Activated T-cell treated with anti-CD3 and anti-CD28 coated beads for 4 hours (primary cell): Measurements from ENCODE around the gene MICALL2.

Experiments
- DNase-seq: peaks from one replicate; pipeline ENCODE4 v3.0.0-alpha.2; 2020

MICALL2 gene

DNA sequence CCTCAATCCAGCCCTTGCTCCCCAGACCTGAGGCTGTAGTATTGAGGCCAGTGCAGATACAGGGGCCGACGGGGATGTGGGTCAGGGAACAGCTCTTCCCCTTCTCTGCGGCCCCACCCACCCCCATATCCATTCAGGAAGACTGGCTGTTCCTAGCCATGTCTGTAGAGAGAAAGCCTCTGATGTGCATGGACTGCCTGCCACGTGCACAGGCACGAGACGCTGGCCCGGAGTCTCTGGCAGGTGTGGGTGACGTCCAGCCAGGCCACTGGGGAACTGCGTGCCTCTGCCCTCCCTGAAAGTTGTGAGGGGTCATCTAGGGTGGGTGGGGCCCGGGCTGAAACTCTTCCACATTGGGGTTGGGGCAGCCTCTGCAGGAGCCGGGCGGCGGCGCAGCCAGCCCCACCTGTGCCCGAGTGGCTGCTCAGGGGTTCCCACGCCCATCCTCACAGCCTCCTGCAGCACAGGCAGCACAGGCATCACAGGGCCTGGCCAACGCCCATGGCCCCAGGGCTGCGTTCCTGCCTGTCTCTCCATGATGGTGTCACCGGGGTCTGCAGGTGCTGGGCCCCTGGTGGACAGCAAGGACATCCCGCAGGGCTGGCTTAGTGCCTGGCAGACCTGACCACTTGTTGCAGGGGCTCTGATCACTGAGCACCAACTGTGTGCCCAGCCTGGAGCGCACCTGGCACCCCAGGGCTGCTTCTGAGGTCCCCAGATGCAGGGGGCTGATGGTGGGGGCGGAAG is 27.5 kb downstream of the MICALL2 start:
- DNase-seq = no peak

DNA sequence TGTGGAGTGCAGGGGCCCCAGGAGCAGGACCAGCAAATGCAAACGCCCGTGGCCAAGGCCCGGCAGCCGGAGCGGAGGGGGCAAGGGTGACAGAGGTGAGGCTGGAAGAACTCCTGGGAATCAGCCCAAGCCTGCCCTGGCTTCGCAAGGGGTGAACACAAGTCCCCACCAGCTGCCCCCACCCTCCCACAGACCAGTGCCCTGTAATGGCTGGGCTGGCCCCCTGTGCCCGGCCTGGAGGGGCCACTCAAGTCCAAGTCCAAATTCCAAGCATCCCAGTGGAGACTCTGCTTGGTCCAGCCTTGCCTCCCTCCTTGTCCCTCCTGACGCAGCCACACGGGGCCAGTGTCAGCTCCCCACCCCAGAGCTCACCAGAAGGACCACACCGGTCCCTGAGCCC is 28.0 kb downstream of the MICALL2 start:
- no peak for DNase-seq

DNA sequence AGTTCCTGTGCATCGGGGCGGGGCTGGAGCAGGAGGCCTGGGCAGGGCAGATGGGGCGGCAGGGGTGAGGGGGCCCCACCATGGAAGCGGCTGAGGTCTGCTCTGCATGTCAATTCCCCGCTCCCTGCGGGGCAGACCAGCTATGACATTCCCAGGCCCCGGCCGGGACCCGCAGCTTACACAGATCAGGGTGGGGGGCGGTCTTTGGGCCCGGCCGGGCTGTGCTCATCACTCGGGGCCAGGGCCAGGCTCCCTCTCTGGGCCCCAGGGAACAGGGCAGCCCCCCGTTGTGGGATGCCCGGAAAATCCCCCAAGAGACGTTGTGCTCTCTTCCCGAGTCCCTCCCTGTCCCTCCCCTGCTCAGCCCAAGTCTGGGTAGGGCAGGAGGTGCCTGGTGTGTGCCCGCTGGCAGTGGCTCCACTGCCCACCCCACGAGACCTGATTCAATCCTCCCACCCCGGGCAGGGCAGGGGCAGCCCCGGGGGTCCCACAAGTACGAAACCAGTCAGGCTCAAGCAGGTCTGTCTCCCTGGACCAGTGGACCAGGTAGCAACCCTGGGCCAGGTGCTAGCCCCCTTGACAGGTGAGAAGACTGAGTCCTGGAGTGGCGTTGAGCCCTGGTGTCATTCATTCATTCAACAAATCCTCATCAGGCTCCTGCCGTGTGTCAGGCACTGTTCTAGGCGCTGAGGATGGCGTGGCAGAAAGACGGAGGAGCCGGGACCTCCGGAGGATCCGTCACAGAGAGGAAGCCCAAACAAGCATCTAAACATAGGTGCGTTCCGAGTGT is 29.0 kb downstream of the MICALL2 start:
- DNase-seq = no peak

DNA sequence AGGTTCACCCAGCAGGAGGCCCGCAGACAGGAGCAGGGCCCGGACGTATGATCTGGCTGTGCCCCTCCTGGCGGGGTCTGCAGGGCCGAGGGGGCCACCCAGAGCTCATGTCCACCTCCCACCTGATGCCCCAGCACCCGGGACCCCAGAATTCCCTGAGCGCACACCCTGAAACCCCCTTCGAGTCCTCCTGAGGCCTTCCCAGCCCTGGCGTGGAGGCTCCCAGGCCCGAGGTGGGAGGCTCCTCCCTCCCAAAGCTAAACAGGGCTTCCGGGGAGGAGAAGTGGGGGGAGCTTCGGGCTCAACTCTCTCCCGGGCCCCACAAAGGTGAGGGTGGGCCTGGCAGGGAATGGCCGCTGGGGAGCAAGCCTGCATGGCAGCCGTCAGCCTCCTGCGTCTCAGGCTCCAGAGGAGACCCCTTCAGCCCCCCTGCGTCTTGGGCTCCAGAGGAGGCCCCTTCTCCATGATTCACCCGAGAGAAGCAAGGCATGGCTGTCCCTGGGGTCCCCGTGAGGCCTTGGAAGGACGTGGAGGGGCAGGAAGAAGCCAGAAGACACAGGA is 30.2 kb downstream of the MICALL2 start:
- DNase-seq = no peak

DNA sequence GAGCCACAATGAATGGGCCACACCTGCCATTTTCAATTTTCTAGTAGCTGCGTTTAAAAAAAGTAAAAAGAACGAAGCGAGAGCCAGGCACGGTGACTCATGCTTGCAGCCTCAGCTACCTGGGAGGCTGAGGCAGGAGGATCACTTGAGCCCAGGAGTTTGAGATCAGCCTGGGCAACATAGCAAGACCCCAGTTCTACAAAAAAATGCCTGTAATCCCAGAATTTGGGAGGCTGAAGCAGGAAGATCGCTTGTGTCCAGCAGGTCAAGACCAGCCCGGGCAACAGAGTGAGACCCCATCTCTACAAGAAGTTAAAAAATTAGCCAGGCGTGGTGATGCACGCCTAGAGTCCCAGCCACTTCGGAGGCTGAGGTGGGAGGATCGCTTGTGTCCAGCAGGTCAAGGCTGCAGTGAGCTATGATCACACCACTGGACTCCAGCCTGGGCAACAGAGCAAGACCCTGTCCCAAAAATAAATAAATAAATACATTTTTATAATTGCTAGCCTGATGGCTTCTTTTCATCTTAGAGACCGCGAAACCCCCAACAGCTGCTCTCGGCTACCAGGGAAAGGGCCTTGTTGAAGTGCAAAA is 32.1 kb downstream of the MICALL2 start:
- no peak for DNase-seq

DNA sequence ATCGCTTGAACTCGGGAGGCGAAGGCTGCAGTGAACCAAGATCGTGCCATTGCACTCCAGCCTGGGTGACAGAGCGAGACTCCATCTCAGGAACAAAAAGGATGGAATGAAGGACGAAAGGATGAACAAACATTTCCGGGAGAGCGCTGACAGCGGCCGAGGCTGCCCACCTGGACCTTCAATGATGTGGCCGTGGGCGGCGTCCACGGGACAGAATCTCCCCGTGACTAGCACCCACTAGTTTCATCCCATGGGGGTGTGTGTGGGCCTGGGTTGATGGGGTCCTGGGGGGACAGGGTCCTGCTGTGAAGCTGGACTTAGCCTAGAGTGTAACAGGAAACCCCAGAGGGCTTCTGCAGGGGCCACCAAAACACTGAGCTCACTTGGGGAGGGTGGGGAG is 32.8 kb downstream of the MICALL2 start:
- DNase-seq = no peak

DNA sequence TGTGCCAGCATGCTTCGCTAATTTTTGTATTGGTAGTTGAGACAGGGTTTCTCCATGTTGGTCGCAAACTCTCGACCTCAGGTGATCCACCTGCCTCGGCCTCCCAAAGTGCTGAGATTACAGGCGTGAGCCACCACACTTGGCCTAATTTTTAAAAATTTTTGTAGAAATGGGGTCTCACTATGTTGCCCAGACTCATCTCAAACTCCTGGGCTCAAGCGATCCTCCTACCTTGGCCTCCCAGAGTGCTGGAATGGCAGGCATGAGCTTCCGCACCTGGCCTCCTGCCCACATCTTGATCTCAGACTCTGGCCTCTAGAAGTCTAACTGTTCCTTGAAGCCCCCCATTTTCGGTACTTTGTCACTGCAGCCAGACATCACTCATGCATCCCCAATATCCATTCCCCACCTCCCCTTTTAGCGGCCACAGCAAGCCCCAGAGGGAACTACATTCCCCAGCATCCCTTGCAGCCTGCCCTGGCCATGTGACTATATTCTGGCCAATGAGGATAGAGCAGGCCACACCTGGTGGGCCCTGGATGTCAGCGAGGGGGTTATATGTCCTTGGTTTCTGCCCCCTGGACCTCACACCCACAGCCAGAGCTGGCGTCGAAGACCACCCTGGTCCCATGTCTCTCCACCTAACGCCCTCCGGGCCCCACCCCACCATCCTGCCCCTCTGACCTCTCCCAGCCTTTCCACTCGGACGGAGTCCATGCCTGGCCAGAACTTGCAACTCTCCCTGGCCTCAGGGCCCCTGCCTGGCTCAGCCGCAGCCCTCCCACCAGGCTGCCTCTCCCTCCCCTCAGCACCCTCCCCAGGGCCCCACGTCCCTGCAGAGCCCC is 33.8 kb downstream of the MICALL2 start:
- DNase-seq = no peak

DNA sequence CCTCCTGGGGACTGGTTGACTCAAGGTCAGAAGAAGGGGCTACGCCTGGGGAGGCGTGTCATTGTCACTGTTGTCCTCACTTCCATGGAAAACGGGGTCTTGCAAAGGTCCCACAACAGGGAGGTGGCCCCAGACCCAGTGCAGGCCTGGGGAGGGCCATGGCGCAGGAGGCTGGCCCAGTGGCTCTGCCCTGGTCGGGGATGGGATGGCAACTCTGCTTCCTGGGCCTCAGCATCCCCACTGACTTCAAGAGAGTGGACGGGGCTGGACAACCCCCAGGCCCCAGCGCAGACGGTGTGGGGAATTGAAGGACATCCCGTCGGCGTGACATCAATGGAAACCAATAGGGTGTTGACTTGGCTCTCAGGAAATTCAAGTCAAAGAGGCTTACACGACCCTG is 35.2 kb downstream of the MICALL2 start:
- DNase-seq = no peak

DNA sequence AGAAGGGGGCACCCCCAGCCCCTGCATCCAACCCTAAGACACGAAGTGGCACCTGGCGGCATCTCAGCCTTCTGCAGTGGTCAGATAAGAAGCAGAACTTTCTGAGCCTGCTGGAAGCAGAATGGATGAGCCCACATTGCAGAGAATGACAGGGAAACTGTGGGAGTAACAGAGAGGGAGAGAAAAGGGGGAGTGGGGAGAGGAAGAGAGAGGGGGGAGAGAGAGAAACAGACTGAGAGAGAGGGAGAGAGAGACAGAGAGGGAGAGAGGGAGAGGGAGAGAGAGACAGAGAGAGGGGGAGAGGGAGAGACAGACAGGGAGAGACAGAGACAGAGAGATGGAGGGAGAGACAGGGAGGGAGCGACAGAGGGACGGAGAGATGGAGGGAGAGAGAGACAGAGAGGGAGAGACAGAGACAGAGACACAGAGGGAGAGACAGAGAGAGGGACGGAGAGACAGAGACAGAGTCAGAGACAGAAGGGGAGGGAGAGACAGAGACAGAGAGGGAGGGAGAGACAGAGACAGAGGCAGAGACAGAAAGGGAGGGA is 35.9 kb downstream of the MICALL2 start:
- no peak for DNase-seq

DNA sequence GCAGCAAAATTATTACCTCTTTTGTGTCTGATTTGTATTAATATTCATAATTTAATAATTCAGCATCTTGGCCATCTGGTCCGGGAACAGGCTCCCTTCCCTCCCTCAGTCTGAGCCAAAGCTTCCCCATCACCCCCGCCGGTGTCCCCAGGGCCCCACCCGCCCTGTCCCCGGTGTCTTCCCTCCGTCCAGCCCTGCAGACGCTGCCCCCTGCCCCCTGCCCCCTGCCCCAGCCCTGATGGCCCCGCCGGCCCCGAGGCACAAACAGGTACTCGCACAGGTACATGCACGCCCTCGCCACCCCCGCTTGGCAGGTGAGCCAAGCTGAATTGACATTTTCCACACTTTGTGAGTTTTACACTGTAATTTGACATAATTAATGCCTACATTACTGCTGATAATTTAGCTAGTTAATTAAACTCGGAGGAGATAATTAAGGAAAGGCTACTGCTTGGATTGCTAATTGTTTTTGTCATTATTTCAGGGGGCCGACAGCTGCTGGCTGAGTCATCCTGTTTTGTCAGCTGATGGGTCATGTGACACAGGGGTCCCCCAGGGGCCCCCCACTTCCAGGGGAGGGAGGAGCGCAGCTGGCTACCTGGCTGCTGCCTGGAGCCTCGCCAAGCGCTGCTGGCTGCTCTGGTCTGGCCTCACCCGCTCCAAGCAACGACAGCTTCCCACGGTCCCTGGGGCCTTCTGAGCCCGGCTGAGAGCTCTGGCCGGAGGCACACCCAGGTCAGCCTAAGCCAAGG is 36.6 kb downstream of the MICALL2 start:
- no peak for DNase-seq

DNA sequence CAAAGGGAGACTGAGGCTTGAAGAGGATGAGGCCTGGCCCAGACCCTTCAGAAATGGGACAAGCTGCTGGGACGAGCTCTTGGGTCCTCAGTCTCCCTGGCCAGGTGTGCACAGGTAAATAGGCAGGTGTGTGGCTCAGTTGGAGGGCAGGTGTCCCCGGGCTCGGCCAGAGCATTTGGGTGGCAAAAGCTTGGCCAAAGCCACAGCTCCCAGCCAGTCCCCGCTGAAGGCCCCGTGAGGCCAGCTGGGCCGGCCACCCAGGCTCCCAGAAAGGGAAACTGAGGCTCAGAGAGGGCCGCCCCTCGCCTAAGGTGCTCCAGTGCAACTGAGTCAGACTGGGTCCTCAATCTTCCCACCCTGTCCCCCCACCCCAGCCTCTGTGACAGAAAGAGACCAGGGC is 37.3 kb downstream of the MICALL2 start:
- no peak for DNase-seq

DNA sequence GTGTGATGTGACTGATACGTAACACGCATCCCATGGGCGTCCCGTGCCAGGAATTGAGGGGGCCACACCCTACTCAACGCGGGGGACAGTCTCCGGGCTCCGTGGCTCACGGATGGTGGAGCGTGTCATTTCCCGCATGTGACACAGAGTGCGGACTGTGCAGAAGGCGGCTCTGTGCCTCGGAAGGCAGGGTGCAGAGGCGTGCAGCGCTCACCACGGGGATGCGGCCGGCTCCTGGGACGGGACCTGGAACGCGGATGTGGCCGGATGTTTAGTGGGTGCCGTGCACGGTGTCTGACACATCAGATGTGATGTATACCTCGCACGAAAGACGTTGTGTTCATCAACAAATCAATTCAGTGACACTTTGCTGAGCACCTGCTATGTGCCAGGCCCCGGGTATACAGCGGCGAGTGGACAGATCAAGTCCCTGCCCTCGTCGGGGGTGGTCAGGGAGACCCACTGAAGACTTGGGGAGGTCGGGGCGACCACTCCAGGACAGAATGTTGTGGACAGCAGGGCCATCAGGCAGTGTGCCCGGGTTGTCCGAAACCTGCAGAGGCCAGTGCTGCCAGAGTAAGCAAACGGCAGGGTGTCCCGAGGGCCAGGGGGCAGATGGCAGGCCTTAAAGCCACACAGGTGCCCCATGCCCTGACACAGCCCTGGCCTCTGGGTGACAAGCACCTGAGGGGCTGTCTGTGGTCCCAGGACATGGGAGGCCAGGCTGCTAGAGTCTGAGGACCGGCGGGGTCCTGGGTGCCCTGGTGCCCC is 38.1 kb downstream of the MICALL2 start:
- DNase-seq = no peak

DNA sequence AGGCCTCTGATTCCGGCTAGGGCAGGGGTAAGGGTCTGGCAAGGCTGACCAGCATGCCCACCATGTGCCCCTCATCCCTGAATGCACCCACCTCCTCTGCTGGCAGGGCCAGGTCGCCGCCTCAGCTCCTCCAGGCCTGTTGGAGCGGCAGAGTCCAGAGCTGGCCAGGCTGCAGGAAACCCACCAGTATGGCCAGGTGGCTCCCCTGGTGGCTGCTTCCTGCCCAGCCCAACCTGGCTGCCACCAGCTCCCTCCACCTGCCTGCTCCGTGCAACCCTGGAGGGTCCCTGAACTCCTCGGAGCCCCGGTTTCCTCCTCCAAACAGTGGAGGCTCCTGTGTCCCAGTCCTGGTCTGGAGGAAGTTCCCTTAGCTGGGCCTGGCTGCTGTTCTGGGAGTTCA is 39.6 kb downstream of the MICALL2 start:
- DNase-seq = no peak

DNA sequence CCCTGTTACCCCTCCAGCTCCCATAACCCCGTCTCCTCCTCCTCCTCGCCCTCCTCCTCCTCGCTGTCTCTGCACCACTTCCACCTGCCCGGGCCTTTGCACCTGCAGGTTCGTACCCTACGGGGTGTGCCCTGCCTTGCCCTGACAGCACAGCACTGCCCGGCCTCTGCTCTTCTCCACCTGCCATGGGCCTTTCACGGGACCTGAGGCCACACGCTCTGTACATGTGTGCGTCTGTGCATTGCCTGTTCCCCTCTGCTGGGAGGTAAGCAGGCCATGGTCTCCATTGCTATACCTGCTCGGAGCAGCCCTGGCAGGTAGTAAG is 40.0 kb downstream of the MICALL2 start:
- no peak for DNase-seq

DNA sequence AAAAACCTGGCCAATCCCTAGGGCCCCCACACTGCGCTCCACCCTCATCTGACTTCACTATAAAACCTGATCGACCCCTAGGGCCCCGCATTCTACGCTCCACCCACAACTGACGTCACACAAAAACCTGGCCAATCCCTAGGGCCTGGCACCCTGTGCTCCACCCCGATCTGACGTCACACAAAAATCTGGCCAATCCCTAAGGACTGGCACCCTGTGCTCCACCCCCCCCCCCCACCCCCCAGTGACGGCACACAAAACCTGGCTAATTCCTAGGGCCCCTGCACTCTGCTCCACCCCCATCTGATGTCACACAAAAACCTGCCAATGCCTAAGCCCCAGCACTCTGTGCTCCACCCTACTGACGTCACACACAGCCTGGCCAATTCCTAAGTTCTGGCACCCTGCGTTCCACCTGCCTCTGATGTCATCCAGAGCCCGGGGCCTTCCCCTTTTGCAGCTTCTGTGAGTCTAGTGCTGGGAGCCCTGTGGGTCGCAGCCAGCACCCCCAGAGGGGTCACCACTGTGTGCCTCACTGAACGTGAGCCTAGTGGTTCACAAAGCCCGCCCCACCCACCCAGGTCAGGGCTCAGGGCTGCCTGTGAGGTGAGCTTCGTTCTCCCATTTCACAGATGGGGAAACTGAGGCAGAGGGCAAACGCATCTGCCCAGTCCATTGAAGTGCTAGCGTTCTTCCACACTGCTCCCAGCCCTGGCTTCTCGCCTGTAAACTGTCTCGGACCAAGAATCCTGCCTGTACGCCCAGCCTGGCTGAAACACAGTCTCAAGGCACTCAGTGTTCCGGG is 40.6 kb downstream of the MICALL2 start:
- no peak for DNase-seq

DNA sequence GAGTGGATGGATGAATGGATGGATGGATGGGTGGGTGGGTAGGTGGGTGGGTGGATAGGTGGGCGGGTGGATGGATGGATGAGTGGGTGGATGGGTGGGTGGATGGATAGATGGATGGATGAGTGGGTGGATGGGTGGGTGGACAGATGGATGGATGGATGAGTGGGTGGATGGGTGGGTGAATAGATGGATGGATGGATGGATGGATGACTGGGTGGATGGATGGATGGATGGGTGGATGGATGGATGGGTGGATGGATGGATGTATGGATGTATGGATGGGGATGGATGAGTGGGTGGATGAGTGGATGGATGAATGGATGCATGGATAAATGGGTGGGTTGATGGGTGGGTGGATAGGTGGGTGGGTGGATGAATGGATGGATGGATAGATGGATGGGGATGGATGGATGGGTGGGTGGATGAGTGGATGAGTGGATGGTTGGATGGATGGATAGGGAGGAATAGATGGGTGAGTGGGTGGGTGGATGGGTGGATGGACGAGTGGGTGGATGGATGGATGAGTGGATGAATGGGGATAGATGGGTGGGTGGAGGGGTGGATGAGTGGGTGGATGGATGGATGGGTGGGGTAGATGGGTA is 43.8 kb downstream of the MICALL2 start:
- no peak for DNase-seq

DNA sequence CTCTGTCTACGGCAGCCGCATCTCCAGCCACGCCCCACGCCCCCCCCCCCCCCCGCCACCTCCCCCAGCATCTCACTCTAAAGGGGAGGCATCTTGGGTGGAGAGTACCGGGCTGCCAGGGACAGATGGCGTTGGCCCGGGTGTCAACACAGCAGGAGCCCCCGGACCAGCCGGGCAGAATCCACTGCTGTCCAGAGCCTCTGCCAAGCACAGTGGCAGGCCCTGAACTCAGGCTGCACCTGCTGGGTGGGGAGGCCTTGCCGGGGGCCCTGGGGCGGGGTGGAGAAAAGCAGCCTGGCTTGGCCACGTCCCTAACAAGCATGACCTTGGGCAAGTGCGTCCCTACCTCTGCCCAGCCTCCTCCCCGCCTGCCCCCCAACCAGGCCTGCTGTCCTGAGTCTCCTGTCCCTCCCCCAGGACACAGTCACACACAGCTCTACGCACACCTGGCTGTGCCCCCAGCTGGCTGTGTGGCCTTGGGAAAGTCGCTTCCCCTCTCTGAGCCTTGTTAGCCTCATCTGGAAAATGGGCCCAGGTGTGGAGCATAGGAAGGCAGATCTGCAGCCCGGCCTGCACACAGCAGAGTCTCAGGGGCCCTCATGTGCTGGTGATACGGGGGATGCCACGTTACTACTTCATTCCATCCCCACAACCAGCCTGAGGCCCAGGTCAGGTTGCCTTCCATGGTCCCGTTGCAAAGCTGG is 45.2 kb downstream of the MICALL2 start:
- DNase-seq = no peak

DNA sequence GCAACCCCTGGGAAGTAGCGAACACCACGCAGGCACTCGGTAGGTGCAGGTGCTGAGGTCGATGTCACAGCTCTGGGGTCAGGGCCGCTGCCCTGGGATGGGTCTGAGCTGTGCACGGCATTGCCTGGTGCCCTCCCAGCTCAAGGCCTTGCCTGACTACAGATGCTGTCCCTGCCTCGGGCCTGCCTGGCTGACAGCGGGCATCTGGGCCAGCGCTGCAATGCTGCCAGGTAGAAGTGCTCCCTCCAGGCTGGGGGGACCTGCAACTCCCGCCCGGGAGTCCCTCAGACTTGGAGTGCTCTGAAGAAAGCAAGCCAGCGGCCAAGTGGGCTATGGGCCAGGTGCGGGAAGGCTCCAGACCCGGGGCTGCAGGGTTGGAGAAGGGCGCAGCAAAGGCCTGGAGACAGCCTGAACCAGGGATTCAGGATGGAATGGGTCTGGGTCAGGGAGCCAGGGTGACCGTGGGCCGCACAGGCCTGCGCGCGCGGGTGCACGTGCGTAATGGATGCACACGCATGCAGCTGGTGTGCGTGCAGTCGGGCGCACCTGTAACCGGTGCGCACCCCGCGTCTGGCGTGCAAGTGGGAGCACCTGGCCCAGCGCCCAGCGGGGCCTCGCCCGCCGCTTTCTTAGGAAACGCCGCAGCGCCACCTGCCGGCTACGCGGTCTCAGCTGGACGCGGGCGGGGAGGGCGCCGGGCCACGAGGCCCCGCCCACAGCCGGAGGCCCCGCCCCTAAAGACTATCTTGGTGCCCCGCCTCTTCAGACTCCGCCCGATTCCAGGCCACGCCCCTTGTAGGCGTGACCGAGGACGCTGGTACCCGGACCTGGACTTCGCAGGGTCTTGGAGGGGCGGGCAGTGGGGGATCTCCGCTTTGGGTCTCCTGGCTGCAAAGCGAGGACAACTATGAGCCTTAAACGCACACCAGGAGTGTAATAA is 46.7 kb downstream of the MICALL2 start:
- DNase-seq = peak; percentile 86
